ACC112 (cell line): Measurements from ENCODE around the gene SERPINA12.
"Not testable (repeated sequence)": the region's sequence is repeated elsewhere in the genome, so short reads cannot be mapped to it uniquely, and the experiment has no call there.

Source experiments
- H2AFZ ChIP-seq: fragments of 200-600 bp; sonication (generic); one replicate; pipeline ENCODE4 v1.6.0; 2017; ENCODE audit warnings: antibody characterized with exemption, low read length; ENCODE audit not compliant: unreplicated experiment
- H3K27ac ChIP-seq: fragments of 200-600 bp; sonication (generic); 2 replicates; pipeline ENCODE4 v1.5.1; 2014; ENCODE audit warnings: low read depth, mild to moderate bottlenecking, antibody characterized with exemption, low read length, moderate library complexity
- H3K27me3 ChIP-seq: fragments of 200-600 bp; sonication (generic); 2 replicates; pipeline ENCODE4 v1.6.1; 2014; ENCODE audit warnings: mild to moderate bottlenecking, antibody characterized with exemption, low read length, moderate library complexity, mixed read lengths; ENCODE audit not compliant: insufficient read depth
- H3K36me3 ChIP-seq: fragments of 200-600 bp; sonication (generic); 2 replicates; pipeline ENCODE4 v1.6.1; 2016; ENCODE audit warnings: mild to moderate bottlenecking, antibody characterized with exemption, low read length, moderate library complexity, mixed read lengths; ENCODE audit not compliant: insufficient read depth
- H3K4me1 ChIP-seq: fragments of 200-600 bp; sonication (generic); one replicate; pipeline ENCODE4 v1.6.1; 2016; ENCODE audit warnings: low read length, mixed read lengths; ENCODE audit not compliant: insufficient read depth, unreplicated experiment, control insufficient read depth
- H3K4me3 ChIP-seq: fragments of 200-600 bp; sonication (generic); 2 replicates; pipeline ENCODE4 v1.5.1; 2014; ENCODE audit warnings: mild to moderate bottlenecking, low read depth, low read length
- H3K79me2 ChIP-seq: fragments of 200-600 bp; sonication (generic); one replicate; pipeline ENCODE4 v1.6.0; 2016; ENCODE audit warnings: low read length; ENCODE audit not compliant: control insufficient read depth, unreplicated experiment, insufficient read depth

SERPINA12 gene

GRCh38 chr14:94486883-94487282 lies 22.4 kb downstream of the SERPINA12 start:
- peak overlapping the region; percentile 91 for H2AFZ ChIP-seq
- H3K36me3 ChIP-seq = no peaks in the 10 kb centered on the region
- H3K27me3 ChIP-seq = peaks cover 5% of the 10 kb centered on the region; the same call in 1 of the 2 replicates
- H3K27ac ChIP-seq = no peak overlapping the region
- peak overlapping the region; percentile 61; the same call in 1 of the 2 replicates for H3K4me3 ChIP-seq
- H3K4me1 ChIP-seq = peaks cover 14% of the 10 kb centered on the region
- H3K79me2 ChIP-seq = no peaks in the 10 kb centered on the region

- peaks cover 21% of the 10 kb centered on the region for H3K4me1 ChIP-seq
- peak overlapping the region; percentile 61 for H3K4me3 ChIP-seq
- peak overlapping the region; percentile 91 for H2AFZ ChIP-seq
- H3K36me3 ChIP-seq = no peaks in the 10 kb centered on the region
- no peak overlapping the region for H3K27ac ChIP-seq
- no peaks in the 10 kb centered on the region for H3K79me2 ChIP-seq
- H3K27me3 ChIP-seq = peaks cover 5% of the 10 kb centered on the region; the same call in 1 of the 2 replicates
Observed at GRCh38 chr14:94485944-94486841, 23.1 kb downstream of the SERPINA12 start.

GRCh38 chr14:94484481-94484880 lies 24.8 kb downstream of the SERPINA12 start:
- Histone ChIP-seq H3K27ac (peak overlapping the region; percentile 51), H2AFZ (no peak overlapping the region), H3K79me2 (no peaks in the 10 kb centered on the region), H3K27me3 (peaks cover 5% of the 10 kb centered on the region; the same call in 1 of the 2 replicates), H3K4me3 (no peak overlapping the region), H3K4me1 (peaks cover 30% of the 10 kb centered on the region), H3K36me3 (no peaks in the 10 kb centered on the region)

GRCh38 chr14:94483729-94484275 lies 25.5 kb downstream of the SERPINA12 start:
- peaks cover 5% of the 10 kb centered on the region; the same call in 1 of the 2 replicates for H3K27me3 ChIP-seq
- peaks cover 1% of the 10 kb centered on the region; the same call in 1 of the 2 replicates for H3K36me3 ChIP-seq
- H3K4me1 ChIP-seq = peaks cover 30% of the 10 kb centered on the region
- H3K27ac ChIP-seq = peak overlapping the region; percentile 51
- no peaks in the 10 kb centered on the region for H3K79me2 ChIP-seq
- no peak overlapping the region for H2AFZ ChIP-seq
- no peak overlapping the region for H3K4me3 ChIP-seq

GRCh38 chr14:94483071-94483451 lies 26.2 kb downstream of the SERPINA12 start:
- H3K79me2 ChIP-seq = no peaks in the 10 kb centered on the region
- H3K36me3 ChIP-seq = peaks cover 3% of the 10 kb centered on the region; the same call in 1 of the 2 replicates
- H3K4me3 ChIP-seq = no peak overlapping the region
- peaks cover 5% of the 10 kb centered on the region; the same call in 1 of the 2 replicates for H3K27me3 ChIP-seq
- peaks cover 30% of the 10 kb centered on the region for H3K4me1 ChIP-seq
- no peak overlapping the region for H2AFZ ChIP-seq
- no peak overlapping the region for H3K27ac ChIP-seq

GRCh38 chr14:94482132-94483070 lies 26.9 kb downstream of the SERPINA12 start:
- H3K4me1 ChIP-seq = peaks cover 30% of the 10 kb centered on the region
- not testable (repeated sequence) for H3K27me3 ChIP-seq, H2AFZ ChIP-seq, H3K4me3 ChIP-seq, H3K79me2 ChIP-seq, H3K36me3 ChIP-seq
- H3K27ac ChIP-seq = 0 out of 2 replicates have a peak overlapping the region, but pooled peaks have one; percentile 72

- peaks cover 3% of the 10 kb centered on the region; the same call in 1 of the 2 replicates for H3K36me3 ChIP-seq
Observed at GRCh38 chr14:94481468-94482131, 27.7 kb downstream of the SERPINA12 start.

GRCh38 chr14:94480809-94481208 lies 28.5 kb downstream of the SERPINA12 start:
- Histone ChIP-seq H3K36me3 (peaks cover 3% of the 10 kb centered on the region; the same call in 1 of the 2 replicates), H3K4me3 (no peak overlapping the region), H3K27me3 (no peaks in the 10 kb centered on the region; the same call in 1 of the 2 replicates), H3K4me1 (peaks cover 26% of the 10 kb centered on the region), H3K27ac (peak overlapping the region; percentile 72), H3K79me2 (no peaks in the 10 kb centered on the region), H2AFZ (no peak overlapping the region)

More at GRCh38 chr14:94481468-94482131, 27.7 kb downstream of the SERPINA12 start:
- H2AFZ ChIP-seq = peak overlapping the region; percentile 12
- no peaks in the 10 kb centered on the region for H3K79me2 ChIP-seq
- H3K4me1 ChIP-seq = peaks cover 30% of the 10 kb centered on the region
- H3K27me3 ChIP-seq = no peaks in the 10 kb centered on the region; the same call in 1 of the 2 replicates
- peak overlapping the region; percentile 72 for H3K27ac ChIP-seq
- 0 out of 2 replicates have a peak overlapping the region, but pooled peaks have one; percentile 24 for H3K4me3 ChIP-seq

GRCh38 chr14:94478420-94478819 lies 30.8 kb downstream of the SERPINA12 start:
- Histone ChIP-seq H3K4me3 (no peak overlapping the region), H2AFZ (no peak overlapping the region), H3K27ac (no peak overlapping the region), H3K79me2 (no peaks in the 10 kb centered on the region), H3K36me3 (peaks cover 3% of the 10 kb centered on the region; the same call in 1 of the 2 replicates), H3K4me1 (peaks cover 18% of the 10 kb centered on the region), H3K27me3 (peaks cover 15% of the 10 kb centered on the region; the same call in 1 of the 2 replicates)
